K562 (cell line): ENCODE results near the gene GPR15. TPM values are rescaled to one million over a fixed set of nuclear protein-coding genes. Genes with fewer than 3 reads are reported as not detected.

Experiments used
- ATAC-seq: fragments of 200-7000 bp; cut with Tn5 transposase; 3 replicates; pipeline ENCODE4 v1.9.1; 2020; ENCODE audit warnings: moderate library complexity
- BruUV-seq: library from RNA; stranded (reverse); fragments of 400-500 nt; replicated peaks from 2 replicates; lab custom pipeline; 2021; lab: Mats Ljungman, UMichigan
- CTCF ChIA-PET: fragments of 300-600 bp; formaldehyde crosslinking; extraction: SDS; loops from one replicate; lab custom pipeline; 2021; ENCODE audit warnings: low intra/inter-chr PET ratio; lab: Yijun Ruan, JAX
- POLR2A ChIA-PET: fragments of 300-600, 350-650 bp; sonication (Branson Sonifier 250); formaldehyde crosslinking; extraction: SDS; loops from one replicate; lab custom pipeline; 2021; ENCODE audit warnings: antibody characterized with exemption, inconsistent platforms; lab: Yijun Ruan, JAX
- DNase-seq, 4 experiments: peaks; one replicate each; pipeline versions ENCODE4 v3.0.0 to v3.0.0-alpha.2; 2011 to 2018; ENCODE audit warnings: low spot score in 3 of 4, mixed read lengths in 3 of 4; ENCODE audit errors: extremely low read depth in 1 of 4
- FAIRE-seq: peaks from 2 replicates; lab custom pipeline; 2011; peaks lifted over from hg19 to GRCh38; lab: Jason Lieb, UNC
- H2AFZ ChIP-seq: 2 replicates; pipeline ENCODE4 v1.6.0; 2011; ENCODE audit warnings: low read depth, low read length, control low read depth, inconsistent platforms
- H3K27ac ChIP-seq: fragments of 200-600 bp; 3 replicates; pipeline ENCODE4 v1.8.0; 2011; ENCODE audit warnings: low read depth, mild to moderate bottlenecking, control low read depth, inconsistent platforms, low read length, moderate library complexity, mixed read lengths; ENCODE audit errors: extremely low read depth
- H3K27me3 ChIP-seq, 2 experiments: fragments of 300-600 bp in 1 of 2; 2 replicates in 1 of 2; 3 replicates in 1 of 2; pipeline versions ENCODE4 v1.6.0 to v1.8.0; 2011; ENCODE audit warnings: inconsistent platforms in 2 of 2, low read length in 2 of 2, mild to moderate bottlenecking in 1 of 2, mixed read lengths in 1 of 2, moderate library complexity in 1 of 2; ENCODE audit not compliant: control insufficient read depth in 2 of 2, insufficient read depth in 2 of 2
- H3K36me3 ChIP-seq: fragments of 300-600 bp; 3 replicates; pipeline ENCODE4 v1.8.0; 2011; ENCODE audit warnings: mild to moderate bottlenecking, low read length, inconsistent platforms; ENCODE audit not compliant: control insufficient read depth, insufficient read depth
- H3K4me1 ChIP-seq, 2 experiments: fragments of 200-600 bp in 1 of 2; replicated peaks in 1 of 2; 2 replicates in 1 of 2; 3 replicates in 1 of 2; pipeline versions ENCODE4 v1.5.1 to v1.8.0; 2011; ENCODE audit warnings: inconsistent platforms in 2 of 2, low read length in 2 of 2, mild to moderate bottlenecking in 1 of 2, mixed read lengths in 1 of 2, moderate library complexity in 1 of 2; ENCODE audit not compliant: control insufficient read depth in 2 of 2, insufficient read depth in 2 of 2
- H3K4me2 ChIP-seq: 2 replicates; pipeline ENCODE4 v1.6.1; 2011; ENCODE audit warnings: low read length, control low read depth, inconsistent platforms, mixed read lengths; ENCODE audit not compliant: insufficient read depth
- H3K4me3 ChIP-seq: fragments of 200-600 bp; sonication (generic), shearing (Covaris generic); 2 replicates; pipeline ENCODE4 v1.5.1; 2016; ENCODE audit warnings: control low read depth, inconsistent platforms
- H3K79me2 ChIP-seq: fragments of 200-600 bp; 3 replicates; pipeline ENCODE4 v1.8.0; 2011; ENCODE audit warnings: low read length, inconsistent platforms; ENCODE audit not compliant: control insufficient read depth, insufficient read depth
- H3K9ac ChIP-seq, 2 experiments: 2 replicates each; pipeline versions ENCODE4 v1.6.0 to v1.6.1; 2011; ENCODE audit warnings: low read depth in 2 of 2, low read length in 2 of 2, control low read depth in 1 of 2, inconsistent platforms in 1 of 2, mild to moderate bottlenecking in 1 of 2, mixed read lengths in 1 of 2; ENCODE audit not compliant: insufficient read depth in 1 of 2
- H3K9me1 ChIP-seq: one replicate; pipeline ENCODE4 v1.6.0; 2011; ENCODE audit warnings: inconsistent platforms, mild to moderate bottlenecking, low read length, moderate library complexity; ENCODE audit not compliant: control insufficient read depth, insufficient read depth
- H3K9me3 ChIP-seq: replicated peaks from 2 replicates; pipeline ENCODE4 v1.5.1; 2011; ENCODE audit warnings: low read depth, low read length, inconsistent platforms; ENCODE audit not compliant: control insufficient read depth, insufficient read depth
- H4K20me1 ChIP-seq: replicated peaks from 2 replicates; pipeline ENCODE4 v1.6.1; 2011; ENCODE audit warnings: low read length, inconsistent platforms, mixed read lengths; ENCODE audit not compliant: control insufficient read depth, insufficient read depth
- CBFA2T2 ChIP-seq: fragments of 450-650 bp; conservative IDR thresholded peaks from 2 replicates; pipeline ENCODE4 v1.6.1; 2017; ENCODE audit warnings: mild to moderate bottlenecking
- ELK3 ChIP-seq: fragments of 450-650 bp; formaldehyde crosslinking; IDR thresholded peaks from 2 replicates; pipeline ENCODE4 v1.4.0; 2020; ENCODE audit warnings: mild to moderate bottlenecking
- FOXP4 ChIP-seq: sonication (generic); formaldehyde crosslinking; IDR thresholded peaks from 2 replicates; pipeline ENCODE4 v1.8.0; 2022; ENCODE audit warnings: mild to moderate bottlenecking, missing genetic modification reagents, borderline replicate concordance
- MXD1 ChIP-seq: fragments of 250-450 bp; sonication (Bioruptor Pico); IDR thresholded peaks from 2 replicates; pipeline ENCODE4 v1.8.0; 2021; ENCODE audit warnings: borderline replicate concordance, mild to moderate bottlenecking, moderate library complexity; ENCODE audit not compliant: poor library complexity, severe bottlenecking
- NBN ChIP-seq: fragments of 450-650 bp; IDR thresholded peaks from 2 replicates; pipeline ENCODE4 v1.6.1; 2016; ENCODE audit warnings: low read depth, mild to moderate bottlenecking
- NRF1 ChIP-seq, 2 experiments: fragments of 450-650 bp; IDR thresholded peaks in 1 of 2; conservative IDR thresholded peaks in 1 of 2; 2 replicates each; pipeline ENCODE4 v1.6.1; 2014; ENCODE audit warnings: mild to moderate bottlenecking in 2 of 2
- PHTF2 ChIP-seq: fragments of 250-450 bp; sonication (Bioruptor Pico); IDR thresholded peaks from 2 replicates; pipeline ENCODE4 v1.5.0; 2021; ENCODE audit warnings: mild to moderate bottlenecking
- SETDB1 ChIP-seq: IDR thresholded peaks from one replicate; pipeline ENCODE4 v1.6.1; 2012; ENCODE audit warnings: low read length, control low read depth, inconsistent platforms
- SREBF1 ChIP-seq: fragments of 150-350 bp; IDR thresholded peaks from 2 replicates; pipeline ENCODE4 v1.6.1; 2014; ENCODE audit warnings: antibody characterized with exemption, low read depth, low read length, borderline replicate concordance
- ZFP36 ChIP-seq: fragments of 150-350 bp; IDR thresholded peaks from 2 replicates; pipeline ENCODE4 v1.6.1; 2018; ENCODE audit warnings: low read length, low read depth; ENCODE audit not compliant: partially characterized antibody
- ZNF311 ChIP-seq: fragments of 250-450 bp; sonication (Bioruptor Pico); IDR thresholded peaks from 2 replicates; pipeline ENCODE4 v1.4.0; 2020; ENCODE audit warnings: mild to moderate bottlenecking, moderate library complexity
- ZNF592 ChIP-seq: fragments of 450-650 bp; IDR thresholded peaks from 2 replicates; pipeline ENCODE4 v1.6.1; 2017; ENCODE audit warnings: antibody characterized with exemption, mild to moderate bottlenecking
- ZNF717 ChIP-seq: fragments of 250-450 bp; sonication (Bioruptor Pico); IDR thresholded peaks from 2 replicates; pipeline ENCODE4 v1.5.0; 2021
- ZNF830 ChIP-seq: fragments of 250-450 bp; sonication (Bioruptor Pico); IDR thresholded peaks from 2 replicates; pipeline ENCODE4 v1.5.0; 2021; ENCODE audit warnings: mild to moderate bottlenecking
- WGBS: fragments of 100-300 bp; shearing (Covaris generic); methylation state at CpG from one replicate; pipeline ENCODE4 v1.1.6; 2016; ENCODE audit warnings: low coverage, mixed read lengths; ENCODE audit not compliant: insufficient coverage; ENCODE audit errors: missing lambda C conversion rate; 5-methylcytosine and 5-hydroxymethylcytosine counted together
- in situ Hi-C: fragments of 300-500 bp; cut with MboI; formaldehyde crosslinking; loops from 4 replicates; pipeline ENCODE4 v1.15.0; 2018; ENCODE audit warnings: inconsistent platforms, mixed read lengths
- intact Hi-C: fragments of 100-400 bp; cut with micrococcal nuclease; formaldehyde crosslinking; loops from 2 replicates; pipeline ENCODE4 v1.14.2; 2022
- polyA plus RNA-seq, 8 experiments: library from polyadenylated mRNA; depleted of rRNA in 4 of 8; stranded (reverse) in 5 of 8; unstranded in 3 of 8; fragments of >200 nt; fragmentation: Nextera tagmentation in 2 of 8; fragmentation: Illumina TruSeq in 1 of 8; extraction: Ambion mirVana in 2 of 8; extraction: Trizol in 1 of 8; gene quantifications; 2 replicates each; pipeline versions ENCODE4 v1.2.1 to v1.2.3, GENCODE V29; 2011 to 2014; ENCODE audit warnings: inconsistent platforms in 1 of 8, missing spikeins in 1 of 8
- total RNA-seq, 7 experiments: library from RNA; depleted of rRNA in 6 of 7; stranded (reverse); fragments of >200 nt in 6 of 7; fragmentation: Illumina TruSeq in 2 of 7; extraction: Trizol in 2 of 7; gene quantifications; 2 replicates each; pipeline versions ENCODE4 v1.2.1 to v1.2.3, GENCODE V29; 2011 to 2021; ENCODE audit warnings: low replicate concordance in 1 of 7
- TF ChIP-seq, protein P1 (sequence below): sonication (generic); formaldehyde crosslinking; IDR thresholded peaks from 2 replicates; pipeline ENCODE4 v1.8.1; 2023; ENCODE audit warnings: mild to moderate bottlenecking, missing genetic modification reagents

GPR15 gene
- total and polyA plus RNA-seq, 9 of the 15 experiments (the other 6 are each of a cell fraction or from before 2014, with no cell fraction given) = 0.13 TPM; not detected in 8

- FAIRE-seq (no peak), ATAC-seq (no peak), DNase-seq (no peak)
- Histone ChIP-seq H4K20me1 (no peaks in the 10 kb centered on the region), H3K9me3 (no peaks in the 10 kb centered on the region), H3K4me1 (peaks cover 4 to 37% of the 10 kb centered on the region in 2 experiments), H3K4me2 (no peak overlapping the region), H3K9me1 (no peaks in the 10 kb centered on the region), H3K9ac (no peak overlapping the region), H3K36me3 (no peaks in the 10 kb centered on the region; the same call in 2 of the 3 replicates), H3K4me3 (no peak overlapping the region), H2AFZ (peak overlapping the region; percentile 4; the same call in 1 of the 2 replicates), H3K27ac (no peak overlapping the region; the same call in 2 of the 3 replicates), H3K27me3 (no peaks in the 10 kb centered on the region), H3K79me2 (no peaks in the 10 kb centered on the region)
- BruUV-seq = no TSS peak
- in situ Hi-C loops = no loop called here
- ChIA-PET POLR2A (no interaction called here), CTCF (no interaction called here)
- WGBS = 77% methylated on average over 2 of the region's 2 CpGs
- TF ChIP-seq SREBF1 (no peak), NBN (no peak), NRF1 (conservative IDR thresholded peaks at IDR 0.05 in 1 of 2, IDR thresholded peaks at IDR 0.05 in 1 of 2) (no peak), ELK3 (CRISPR knock-in tag) (no peak), ZNF592 (no peak), SETDB1 (no peak), ZNF311 (CRISPR knock-in tag) (no peak), ZFP36 (no peak), MXD1 (CRISPR knock-in tag) (no peak), ZNF830 (CRISPR knock-in tag) (no peak), FOXP4 (CRISPR knock-in tag) (no peak), ZNF717 (no peak), PHTF2 (CRISPR knock-in tag) (no peak), CBFA2T2 (no peak)
- TF ChIP-seq, protein P1, sequence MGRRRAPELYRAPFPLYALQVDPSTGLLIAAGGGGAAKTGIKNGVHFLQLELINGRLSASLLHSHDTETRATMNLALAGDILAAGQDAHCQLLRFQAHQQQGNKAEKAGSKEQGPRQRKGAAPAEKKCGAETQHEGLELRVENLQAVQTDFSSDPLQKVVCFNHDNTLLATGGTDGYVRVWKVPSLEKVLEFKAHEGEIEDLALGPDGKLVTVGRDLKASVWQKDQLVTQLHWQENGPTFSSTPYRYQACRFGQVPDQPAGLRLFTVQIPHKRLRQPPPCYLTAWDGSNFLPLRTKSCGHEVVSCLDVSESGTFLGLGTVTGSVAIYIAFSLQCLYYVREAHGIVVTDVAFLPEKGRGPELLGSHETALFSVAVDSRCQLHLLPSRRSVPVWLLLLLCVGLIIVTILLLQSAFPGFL = no peak
- intact Hi-C loops = no loop called here
These were observed 22.8 kb downstream of the GPR15 start for GRCh38 chr3:98554580-98554979.
